SK-N-SH treated with all-trans-retinoic acid at 6 μM for 48 hours (cell line): ENCODE measurements around the gene KIF12.

Experiments
- ATAC-seq: fragments of 200-7000 bp; cut with Tn5 transposase; 3 replicates; pipeline ENCODE4 v1.9.1; 2020; ENCODE audit warnings: mild to moderate bottlenecking, moderate library complexity
- ARNTL ChIP-seq: fragments of 450-650 bp; formaldehyde crosslinking; IDR thresholded peaks from 2 replicates; pipeline ENCODE4 v1.5.0; 2020; ENCODE audit warnings: low read depth, mild to moderate bottlenecking, moderate library complexity, borderline replicate concordance
- BACH2 ChIP-seq: fragments of 250-450 bp; sonication (Bioruptor Pico); IDR thresholded peaks from 2 replicates; pipeline ENCODE4 v1.9.0; 2021; ENCODE audit warnings: mild to moderate bottlenecking, borderline replicate concordance
- CSDC2 ChIP-seq: fragments of 250-450 bp; sonication (Bioruptor Pico); IDR thresholded peaks from 2 replicates; pipeline ENCODE4 v1.5.0; 2020; ENCODE audit warnings: mild to moderate bottlenecking, moderate library complexity
- ESRRG ChIP-seq: fragments of 250-450 bp; sonication (Bioruptor Pico); IDR thresholded peaks from 2 replicates; pipeline ENCODE4 v1.6.1; 2021; ENCODE audit warnings: mild to moderate bottlenecking
- GLIS3 ChIP-seq: fragments of 250-450 bp; sonication (Bioruptor Pico); IDR thresholded peaks from 2 replicates; pipeline ENCODE4 v1.5.0; 2020; ENCODE audit warnings: mild to moderate bottlenecking, moderate library complexity
- ISL1 ChIP-seq: fragments of 250-450 bp; sonication (Bioruptor Pico); IDR thresholded peaks from 2 replicates; pipeline ENCODE4 v2.1.2; 2022; ENCODE audit warnings: mild to moderate bottlenecking, moderate library complexity
- OSR1 ChIP-seq: fragments of 250-450 bp; sonication (Bioruptor Pico); IDR thresholded peaks from 2 replicates; pipeline ENCODE4 v1.8.0; 2022; ENCODE audit warnings: moderate library complexity, mild to moderate bottlenecking, inconsistent platforms
- PPARA ChIP-seq: fragments of 250-450 bp; sonication (Bioruptor Pico); IDR thresholded peaks from 2 replicates; pipeline ENCODE4 v1.5.0; 2020; ENCODE audit warnings: mild to moderate bottlenecking, borderline replicate concordance
- RARB ChIP-seq: fragments of 250-450 bp; sonication (Bioruptor Pico); IDR thresholded peaks from 2 replicates; pipeline ENCODE4 v1.8.0; 2021; ENCODE audit warnings: mild to moderate bottlenecking, moderate library complexity
- SNAI2 ChIP-seq: fragments of 250-450 bp; sonication (Bioruptor Pico); IDR thresholded peaks from 2 replicates; pipeline ENCODE4 v1.5.0; 2020; ENCODE audit warnings: mild to moderate bottlenecking, moderate library complexity
- TCF4 ChIP-seq: fragments of 250-450 bp; sonication (Bioruptor Pico); IDR thresholded peaks from 2 replicates; pipeline ENCODE4 v1.8.0; 2021; ENCODE audit warnings: mild to moderate bottlenecking, moderate library complexity, borderline replicate concordance
- TOX ChIP-seq: fragments of 250-450 bp; sonication (Bioruptor Pico); IDR thresholded peaks from 2 replicates; pipeline ENCODE4 v1.8.0; 2021; ENCODE audit warnings: mild to moderate bottlenecking, moderate library complexity, borderline replicate concordance
- ZC3H10 ChIP-seq: fragments of 250-450 bp; sonication (Bioruptor Pico); IDR thresholded peaks from 2 replicates; pipeline ENCODE4 v1.5.1; 2021; ENCODE audit warnings: mild to moderate bottlenecking, moderate library complexity
- ZFP3 ChIP-seq: fragments of 250-450 bp; sonication (Bioruptor Pico); IDR thresholded peaks from 2 replicates; pipeline ENCODE4 v1.5.0; 2020; ENCODE audit warnings: mild to moderate bottlenecking, moderate library complexity
- ZFP30 ChIP-seq: fragments of 450-650 bp; formaldehyde crosslinking; IDR thresholded peaks from 2 replicates; pipeline ENCODE4 v1.5.0; 2022; ENCODE audit warnings: mild to moderate bottlenecking, moderate library complexity
- ZNF565 ChIP-seq: fragments of 450-650 bp; formaldehyde crosslinking; conservative IDR thresholded peaks from 2 replicates; pipeline ENCODE4 v1.5.0; 2020; ENCODE audit warnings: low read depth, mild to moderate bottlenecking, moderate library complexity
- ZNF70 ChIP-seq: fragments of 450-650 bp; formaldehyde crosslinking; IDR thresholded peaks from 2 replicates; pipeline ENCODE4 v1.5.0; 2020; ENCODE audit warnings: mild to moderate bottlenecking, moderate library complexity
- ZNF8 ChIP-seq: fragments of 450-650 bp; formaldehyde crosslinking; IDR thresholded peaks from 2 replicates; pipeline ENCODE4 v1.5.0; 2020; ENCODE audit warnings: mild to moderate bottlenecking, moderate library complexity
- TF ChIP-seq, protein P1 (sequence below): fragments of 250-450 bp; sonication (Bioruptor Pico); IDR thresholded peaks from 2 replicates; pipeline ENCODE4 v1.5.1; 2020; ENCODE audit warnings: low read depth, mild to moderate bottlenecking, moderate library complexity
- TF ChIP-seq, protein P2 (sequence below): fragments of 250-450 bp; sonication (Bioruptor Pico); IDR thresholded peaks from 2 replicates; pipeline ENCODE4 v1.5.1; 2021; ENCODE audit warnings: mild to moderate bottlenecking, moderate library complexity
- TF ChIP-seq, protein P3 (sequence below): fragments of 250-450 bp; sonication (Bioruptor Pico); IDR thresholded peaks from 2 replicates; pipeline ENCODE4 v1.8.0; 2020; ENCODE audit warnings: mild to moderate bottlenecking, moderate library complexity, borderline replicate concordance
- TF ChIP-seq, protein P4 (sequence below): fragments of 250-450 bp; sonication (Bioruptor Pico); IDR thresholded peaks from 2 replicates; pipeline ENCODE4 v1.8.0; 2021; ENCODE audit warnings: low read depth, mild to moderate bottlenecking, moderate library complexity, borderline replicate concordance

Gene KIF12

DNA sequence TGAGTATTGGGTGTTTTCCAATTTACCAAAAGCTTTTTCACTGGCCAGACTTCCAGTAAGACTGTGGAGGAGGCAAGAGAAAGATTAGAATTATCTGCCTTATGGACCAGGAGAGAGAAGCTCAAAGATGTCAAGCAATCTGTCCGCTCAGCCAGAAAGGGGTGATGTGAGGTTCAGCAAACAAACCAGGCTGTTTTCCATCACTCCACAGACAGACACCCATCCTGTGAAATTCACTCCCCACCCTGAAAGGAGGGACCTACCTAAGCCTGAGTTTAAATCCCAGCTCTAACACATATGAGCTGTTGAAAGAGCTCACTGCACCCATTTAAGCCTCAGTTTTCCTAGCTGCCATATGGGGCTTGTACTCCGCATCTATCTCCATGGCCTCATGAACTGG is 41.3 kb upstream of the KIF12 start (continued):
- TF ChIP-seq TCF4 (no peak), ZNF565 (CRISPR knock-in tag) (no peak), PPARA (no peak), ESRRG (CRISPR knock-in tag) (no peak)
- TF ChIP-seq, all 23 proteins: peak for 0

- no peak for ATAC-seq
- TF ChIP-seq ZNF8 (CRISPR knock-in tag) (no peak), OSR1 (CRISPR knock-in tag) (no peak)
These were observed 40.0 kb upstream of the KIF12 start for GRCh38 chr9:114139071-114139470.

GRCh38 chr9:114138552-114138971 is 39.5 kb upstream of the KIF12 start:
- TF ChIP-seq ZNF565 (CRISPR knock-in tag) = no peak
- TF ChIP-seq ISL1 (CRISPR knock-in tag) = no peak
- no peak for TF ChIP-seq ZFP30 (CRISPR knock-in tag)
- TF ChIP-seq ZFP3 (CRISPR knock-in tag) = no peak
- no peak for TF ChIP-seq ARNTL (CRISPR knock-in tag)
- no peak for TF ChIP-seq ZC3H10 (CRISPR knock-in tag)
- TF ChIP-seq TCF4 = no peak
- TF ChIP-seq SNAI2 = no peak
- TF ChIP-seq ESRRG (CRISPR knock-in tag) = no peak
- TF ChIP-seq, protein P1, sequence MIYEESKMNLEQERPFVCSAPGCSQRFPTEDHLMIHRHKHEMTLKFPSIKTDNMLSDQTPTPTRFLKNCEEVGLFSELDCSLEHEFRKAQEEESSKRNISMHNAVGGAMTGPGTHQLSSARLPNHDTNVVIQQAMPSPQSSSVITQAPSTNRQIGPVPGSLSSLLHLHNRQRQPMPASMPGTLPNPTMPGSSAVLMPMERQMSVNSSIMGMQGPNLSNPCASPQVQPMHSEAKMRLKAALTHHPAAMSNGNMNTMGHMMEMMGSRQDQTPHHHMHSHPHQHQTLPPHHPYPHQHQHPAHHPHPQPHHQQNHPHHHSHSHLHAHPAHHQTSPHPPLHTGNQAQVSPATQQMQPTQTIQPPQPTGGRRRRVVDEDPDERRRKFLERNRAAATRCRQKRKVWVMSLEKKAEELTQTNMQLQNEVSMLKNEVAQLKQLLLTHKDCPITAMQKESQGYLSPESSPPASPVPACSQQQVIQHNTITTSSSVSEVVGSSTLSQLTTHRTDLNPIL (CRISPR knock-in tag) = no peak
- no peak for TF ChIP-seq PPARA
- TF ChIP-seq, protein P2, sequence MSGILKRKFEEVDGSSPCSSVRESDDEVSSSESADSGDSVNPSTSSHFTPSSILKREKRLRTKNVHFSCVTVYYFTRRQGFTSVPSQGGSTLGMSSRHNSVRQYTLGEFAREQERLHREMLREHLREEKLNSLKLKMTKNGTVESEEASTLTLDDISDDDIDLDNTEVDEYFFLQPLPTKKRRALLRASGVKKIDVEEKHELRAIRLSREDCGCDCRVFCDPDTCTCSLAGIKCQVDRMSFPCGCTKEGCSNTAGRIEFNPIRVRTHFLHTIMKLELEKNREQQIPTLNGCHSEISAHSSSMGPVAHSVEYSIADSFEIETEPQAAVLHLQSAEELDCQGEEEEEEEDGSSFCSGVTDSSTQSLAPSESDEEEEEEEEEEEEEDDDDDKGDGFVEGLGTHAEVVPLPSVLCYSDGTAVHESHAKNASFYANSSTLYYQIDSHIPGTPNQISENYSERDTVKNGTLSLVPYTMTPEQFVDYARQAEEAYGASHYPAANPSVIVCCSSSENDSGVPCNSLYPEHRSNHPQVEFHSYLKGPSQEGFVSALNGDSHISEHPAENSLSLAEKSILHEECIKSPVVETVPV (CRISPR knock-in tag) = no peak
- TF ChIP-seq BACH2 = no peak
- TF ChIP-seq OSR1 (CRISPR knock-in tag) = no peak
- TF ChIP-seq RARB (CRISPR knock-in tag) = no peak
- no peak for TF ChIP-seq TOX (CRISPR knock-in tag)
- ATAC-seq = no peak

DNA sequence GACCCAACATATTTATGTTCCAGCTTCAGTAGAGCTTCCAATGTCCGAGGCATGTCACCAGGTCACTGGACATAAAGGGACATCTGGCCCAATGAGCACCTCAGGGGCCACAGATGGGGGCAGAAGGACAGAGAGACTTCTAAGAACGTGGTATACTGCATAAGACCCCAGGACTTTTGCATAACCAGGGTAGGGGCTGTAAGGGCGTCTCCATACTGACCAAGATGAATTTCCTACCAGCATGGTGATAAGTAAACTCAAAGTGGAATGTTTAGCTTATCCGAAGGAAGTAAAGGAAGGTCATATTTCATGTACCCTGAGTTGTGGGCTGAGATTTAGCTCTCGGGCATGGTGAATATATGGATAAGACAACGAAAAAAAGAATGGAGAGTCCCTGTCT is 38.7 kb upstream of the KIF12 start:
- ATAC-seq = no peak
- TF ChIP-seq ZC3H10 (CRISPR knock-in tag) = no peak
- no peak for TF ChIP-seq GLIS3 (CRISPR knock-in tag)
- no peak for TF ChIP-seq ZNF70
- TF ChIP-seq, protein P1 (CRISPR knock-in tag) = no peak
- TF ChIP-seq CSDC2 = no peak
- TF ChIP-seq BACH2 = no peak
- no peak for TF ChIP-seq ZNF565 (CRISPR knock-in tag)
- TF ChIP-seq ARNTL (CRISPR knock-in tag) = no peak
- no peak for TF ChIP-seq ZFP30 (CRISPR knock-in tag)
- no peak for TF ChIP-seq PPARA
- TF ChIP-seq ISL1 (CRISPR knock-in tag) = no peak
- no peak for TF ChIP-seq ZFP3 (CRISPR knock-in tag)
- TF ChIP-seq, protein P3, sequence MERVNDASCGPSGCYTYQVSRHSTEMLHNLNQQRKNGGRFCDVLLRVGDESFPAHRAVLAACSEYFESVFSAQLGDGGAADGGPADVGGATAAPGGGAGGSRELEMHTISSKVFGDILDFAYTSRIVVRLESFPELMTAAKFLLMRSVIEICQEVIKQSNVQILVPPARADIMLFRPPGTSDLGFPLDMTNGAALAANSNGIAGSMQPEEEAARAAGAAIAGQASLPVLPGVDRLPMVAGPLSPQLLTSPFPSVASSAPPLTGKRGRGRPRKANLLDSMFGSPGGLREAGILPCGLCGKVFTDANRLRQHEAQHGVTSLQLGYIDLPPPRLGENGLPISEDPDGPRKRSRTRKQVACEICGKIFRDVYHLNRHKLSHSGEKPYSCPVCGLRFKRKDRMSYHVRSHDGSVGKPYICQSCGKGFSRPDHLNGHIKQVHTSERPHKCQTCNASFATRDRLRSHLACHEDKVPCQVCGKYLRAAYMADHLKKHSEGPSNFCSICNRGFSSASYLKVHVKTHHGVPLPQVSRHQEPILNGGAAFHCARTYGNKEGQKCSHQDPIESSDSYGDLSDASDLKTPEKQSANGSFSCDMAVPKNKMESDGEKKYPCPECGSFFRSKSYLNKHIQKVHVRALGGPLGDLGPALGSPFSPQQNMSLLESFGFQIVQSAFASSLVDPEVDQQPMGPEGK (CRISPR knock-in tag) = no peak
- TF ChIP-seq, protein P4, sequence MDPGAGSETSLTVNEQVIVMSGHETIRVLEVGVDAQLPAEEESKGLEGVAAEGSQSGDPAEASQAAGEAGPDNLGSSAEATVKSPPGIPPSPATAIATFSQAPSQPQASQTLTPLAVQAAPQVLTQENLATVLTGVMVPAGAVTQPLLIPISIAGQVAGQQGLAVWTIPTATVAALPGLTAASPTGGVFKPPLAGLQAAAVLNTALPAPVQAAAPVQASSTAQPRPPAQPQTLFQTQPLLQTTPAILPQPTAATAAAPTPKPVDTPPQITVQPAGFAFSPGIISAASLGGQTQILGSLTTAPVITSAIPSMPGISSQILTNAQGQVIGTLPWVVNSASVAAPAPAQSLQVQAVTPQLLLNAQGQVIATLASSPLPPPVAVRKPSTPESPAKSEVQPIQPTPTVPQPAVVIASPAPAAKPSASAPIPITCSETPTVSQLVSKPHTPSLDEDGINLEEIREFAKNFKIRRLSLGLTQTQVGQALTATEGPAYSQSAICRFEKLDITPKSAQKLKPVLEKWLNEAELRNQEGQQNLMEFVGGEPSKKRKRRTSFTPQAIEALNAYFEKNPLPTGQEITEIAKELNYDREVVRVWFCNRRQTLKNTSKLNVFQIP (CRISPR knock-in tag) = no peak
- no peak for TF ChIP-seq RARB (CRISPR knock-in tag)
- TF ChIP-seq, all 23 proteins: peak for 0
